Measurements from ENCODE around the gene TMEM35A. TPM values are rescaled to one million over a fixed set of nuclear protein-coding genes. Genes with fewer than 3 reads are reported as not detected.

The TMEM35A gene, protein sequence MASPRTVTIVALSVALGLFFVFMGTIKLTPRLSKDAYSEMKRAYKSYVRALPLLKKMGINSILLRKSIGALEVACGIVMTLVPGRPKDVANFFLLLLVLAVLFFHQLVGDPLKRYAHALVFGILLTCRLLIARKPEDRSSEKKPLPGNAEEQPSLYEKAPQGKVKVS
- total RNA-seq (2021), result not detected in 2 replicates
- not detected for Bru-seq, nascent RNA
- not detected for BruChase-seq, experiment 1, labeled RNA remaining after a 2-hour chase
- BruChase-seq, experiment 2, labeled RNA remaining after a 6-hour chase, result not detected
- long read RNA-seq, result 0 reads

DNA sequence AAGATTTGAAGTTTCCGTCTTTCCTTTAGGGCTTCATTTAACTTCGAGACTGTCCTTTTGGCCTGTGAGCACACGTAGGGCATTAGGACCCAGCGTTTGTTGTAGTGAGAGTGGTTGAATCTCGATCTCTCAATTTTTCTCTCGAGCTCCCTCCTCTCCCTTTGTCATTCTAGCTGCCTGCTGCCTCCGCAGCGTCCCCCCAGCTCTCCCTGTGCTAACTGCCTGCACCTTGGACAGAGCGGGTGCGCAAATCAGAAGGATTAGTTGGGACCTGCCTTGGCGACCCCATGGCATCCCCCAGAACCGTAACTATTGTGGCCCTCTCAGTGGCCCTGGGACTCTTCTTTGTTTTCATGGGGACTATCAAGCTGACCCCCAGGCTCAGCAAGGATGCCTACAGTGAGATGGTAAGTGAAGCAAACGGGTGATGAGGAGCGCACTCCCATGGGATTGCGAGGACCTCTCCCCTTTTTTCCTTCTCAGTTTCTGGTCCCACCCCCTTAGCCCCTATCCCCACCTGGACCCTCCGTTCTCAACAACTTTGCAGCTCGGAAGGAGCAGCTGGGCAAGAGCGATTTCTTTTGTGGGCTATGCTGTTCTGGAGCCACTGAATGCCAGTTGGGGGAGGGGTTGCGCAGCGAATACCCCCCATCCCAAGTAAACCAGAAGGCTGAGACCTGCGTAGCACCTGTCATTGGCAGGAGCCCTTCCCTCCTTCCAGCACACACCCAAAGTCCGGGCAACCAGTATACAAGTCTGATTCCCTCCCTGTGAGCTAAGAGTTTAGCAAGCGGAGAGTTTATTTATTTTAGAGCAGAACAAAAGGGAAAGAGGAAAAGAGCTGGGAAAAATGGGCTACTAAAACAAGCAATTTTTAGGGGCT lies at the start of gene TMEM35A:
TSS of gene TMEM35A (plus strand) at position 164 of the 883 bp plus-strand sequence. CDS start at position 288, 124 bp downstream.
- ChIA-PET POLR2A (ENCODE audit: unreplicated experiment) (interaction anchor here (0.6 kb wide), 1 partner anchor 10 kb away, joined by 3 read pairs; no protein-coding TSS in a partner anchor), CTCF (no interaction called here)
- no peaks in the 10 kb centered on the region for H3F3A ChIP-seq (ENCODE audit: insufficient read depth, low read depth)
- no peaks in the 10 kb centered on the region for H3K79me2 ChIP-seq (ENCODE audit: low read depth)
- H3K27ac ChIP-seq, result no peak within 1 kb of the TSS
- H3K4me1 ChIP-seq (replicated peaks; ENCODE audit: insufficient read depth), result no peaks in the 10 kb centered on the region
- no peaks in the 10 kb centered on the region; the same call in 1 of the 2 replicates for H3K9me2 ChIP-seq (ENCODE audit: insufficient read depth)
- BruUV-seq (replicated peaks), result no TSS peak
- DNase-seq, result no peak
- no peak within 1 kb of the TSS for H3K4me2 ChIP-seq
- H4K20me1 ChIP-seq (ENCODE audit: insufficient read depth), result no peaks in the 10 kb centered on the region
- no peaks in the 10 kb centered on the region for H3K36me3 ChIP-seq (ENCODE audit: low read depth)
- H3K27me3 ChIP-seq (ENCODE audit: insufficient read depth, low read depth), result no peaks in the 10 kb centered on the region
- TF ChIP-seq CTCF (conservative IDR thresholded peaks at IDR 0.05) (no peak), EZH2 (IDR thresholded peaks at IDR 0.05; ENCODE audit: low read depth) (no peak)
- no peaks in the 10 kb centered on the region for H3K9me3 ChIP-seq (ENCODE audit: insufficient read depth, low read depth)
- no peak within 1 kb of the TSS for H3K4me3 ChIP-seq
- no peak within 1 kb of the TSS for H2AFZ ChIP-seq
- intact Hi-C loops (cut with micrococcal nuclease; ENCODE audit: unreplicated experiment), result no loop called here

DNA sequence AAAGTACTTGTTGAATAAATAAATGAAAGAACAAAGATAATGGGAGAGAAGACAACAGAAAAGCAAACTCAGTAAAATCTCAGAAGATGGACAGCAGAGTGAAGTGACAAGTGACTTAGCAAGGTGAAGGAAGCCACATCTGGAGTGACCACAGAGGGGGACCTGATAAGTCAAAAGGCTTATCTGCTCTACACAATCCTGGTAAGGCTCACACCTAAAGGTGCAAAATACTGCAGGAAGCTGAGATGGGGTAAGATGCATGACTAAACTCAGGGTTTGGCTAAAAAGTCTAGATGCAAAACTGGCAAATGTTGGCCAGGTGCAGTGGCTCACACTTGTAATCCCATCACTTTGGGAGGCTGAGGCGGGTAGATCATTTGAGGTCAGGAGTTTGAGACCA lies 49.0 kb upstream of the TMEM35A start:
- no peak overlapping the region for H3K4me2 ChIP-seq
- no peaks in the 10 kb centered on the region for H3F3A ChIP-seq (ENCODE audit: insufficient read depth, low read depth)
- ChIA-PET POLR2A (ENCODE audit: unreplicated experiment) (no interaction called here), CTCF (no interaction called here)
- H3K36me3 ChIP-seq (ENCODE audit: low read depth), result 0 out of 2 replicates have a peak, but pooled peaks cover 3% of the 10 kb centered on the region
- H3K27me3 ChIP-seq (ENCODE audit: insufficient read depth, low read depth), result no peaks in the 10 kb centered on the region
- BruUV-seq (replicated peaks), result no TSS peak
- no peaks in the 10 kb centered on the region for H3K79me2 ChIP-seq (ENCODE audit: low read depth)
- H3K4me3 ChIP-seq, result no peak overlapping the region
- TF ChIP-seq CTCF (conservative IDR thresholded peaks at IDR 0.05), result no peak
- H3K9me3 ChIP-seq (ENCODE audit: insufficient read depth, low read depth), result no peaks in the 10 kb centered on the region
- no peaks in the 10 kb centered on the region for H3K4me1 ChIP-seq (replicated peaks; ENCODE audit: insufficient read depth)
- no peak for DNase-seq
- H2AFZ ChIP-seq, result no peak overlapping the region
- no peak overlapping the region for H3K27ac ChIP-seq
- no peaks in the 10 kb centered on the region for H3K9me2 ChIP-seq (ENCODE audit: insufficient read depth)
- intact Hi-C loops (cut with micrococcal nuclease; ENCODE audit: unreplicated experiment), result no loop called here
- H4K20me1 ChIP-seq (ENCODE audit: insufficient read depth), result no peaks in the 10 kb centered on the region

- Histone ChIP-seq H2AFZ (no peak overlapping the region), H3K4me2 (no peak overlapping the region), H4K20me1 (ENCODE audit: insufficient read depth) (no peaks in the 10 kb centered on the region), H3K79me2 (ENCODE audit: low read depth) (no peaks in the 10 kb centered on the region), H3K27ac (no peak overlapping the region), H3K4me3 (no peak overlapping the region), H3K9me3 (ENCODE audit: insufficient read depth, low read depth) (no peaks in the 10 kb centered on the region), H3K27me3 (ENCODE audit: insufficient read depth, low read depth) (no peaks in the 10 kb centered on the region), H3F3A (ENCODE audit: insufficient read depth, low read depth) (no peaks in the 10 kb centered on the region), H3K9me2 (ENCODE audit: insufficient read depth) (no peaks in the 10 kb centered on the region), H3K36me3 (ENCODE audit: low read depth) (no peaks in the 10 kb centered on the region), H3K4me1 (replicated peaks; ENCODE audit: insufficient read depth) (no peaks in the 10 kb centered on the region)
- no peak for DNase-seq
- POLR2A ChIA-PET (ENCODE audit: unreplicated experiment), result no interaction called here
- BruUV-seq (replicated peaks), result no TSS peak
- TF ChIP-seq EZH2 (IDR thresholded peaks at IDR 0.05; ENCODE audit: low read depth) (no peak), CTCF (conservative IDR thresholded peaks at IDR 0.05) (no peak)
- CTCF ChIA-PET, result no interaction called here
- intact Hi-C loops (cut with micrococcal nuclease; ENCODE audit: unreplicated experiment), result no loop called here
Measured at GRCh38 chrX:101037231-101037630, 41.4 kb upstream of the TMEM35A start.
